ENCODE data around the gene NUCB1. TPM values are rescaled to one million over a fixed set of nuclear protein-coding genes. Genes with fewer than 3 reads are reported as not detected.

The NUCB1 gene
- total and polyA plus RNA-seq, 9 of the 15 experiments (the other 6 are each of a cell fraction or from before 2014, with no cell fraction given) = 3.1 to 153 (median 71.7) TPM

DNA sequence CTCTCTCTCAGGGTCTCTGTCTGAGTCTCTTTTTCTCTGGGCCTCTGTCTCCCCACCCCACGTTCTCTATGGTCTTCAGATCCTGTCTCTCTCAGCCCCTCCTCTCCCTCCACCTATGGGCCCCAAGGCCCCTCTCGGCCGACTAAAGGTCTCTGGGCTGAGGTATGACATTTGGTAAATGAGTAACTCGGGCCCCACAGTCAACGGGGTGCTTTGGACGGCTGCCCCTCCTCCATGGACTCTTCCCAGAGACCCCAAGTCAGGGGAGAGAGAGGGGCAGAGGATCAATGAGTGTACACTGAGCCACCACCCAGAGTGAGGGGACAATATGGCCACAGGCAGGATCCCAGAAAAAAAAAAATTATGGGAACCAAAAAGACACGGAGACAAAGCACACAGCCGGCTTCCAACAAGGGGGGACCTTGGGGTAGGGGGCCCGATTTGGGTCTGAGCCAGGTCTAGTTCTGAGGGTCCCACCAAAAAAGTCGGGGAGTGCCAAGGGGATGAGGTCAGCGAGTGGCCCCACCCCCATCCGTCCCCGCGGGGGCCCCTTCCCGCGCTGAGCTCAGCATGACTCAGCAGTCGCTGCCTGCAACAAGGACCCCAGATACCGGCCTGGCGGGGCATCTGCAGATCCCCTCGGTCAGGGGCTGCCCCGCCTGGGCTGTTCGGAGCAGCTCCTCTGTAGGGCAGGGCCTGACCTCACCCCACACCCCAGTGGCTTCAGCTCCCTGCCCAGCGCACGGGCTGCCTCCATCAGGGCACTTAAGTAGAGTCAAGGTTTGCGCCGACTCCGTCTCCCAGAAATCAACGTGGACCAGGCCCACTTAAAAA is 63.5 kb downstream of the NUCB1 start (continued):
- TF ChIP-seq, protein P1, sequence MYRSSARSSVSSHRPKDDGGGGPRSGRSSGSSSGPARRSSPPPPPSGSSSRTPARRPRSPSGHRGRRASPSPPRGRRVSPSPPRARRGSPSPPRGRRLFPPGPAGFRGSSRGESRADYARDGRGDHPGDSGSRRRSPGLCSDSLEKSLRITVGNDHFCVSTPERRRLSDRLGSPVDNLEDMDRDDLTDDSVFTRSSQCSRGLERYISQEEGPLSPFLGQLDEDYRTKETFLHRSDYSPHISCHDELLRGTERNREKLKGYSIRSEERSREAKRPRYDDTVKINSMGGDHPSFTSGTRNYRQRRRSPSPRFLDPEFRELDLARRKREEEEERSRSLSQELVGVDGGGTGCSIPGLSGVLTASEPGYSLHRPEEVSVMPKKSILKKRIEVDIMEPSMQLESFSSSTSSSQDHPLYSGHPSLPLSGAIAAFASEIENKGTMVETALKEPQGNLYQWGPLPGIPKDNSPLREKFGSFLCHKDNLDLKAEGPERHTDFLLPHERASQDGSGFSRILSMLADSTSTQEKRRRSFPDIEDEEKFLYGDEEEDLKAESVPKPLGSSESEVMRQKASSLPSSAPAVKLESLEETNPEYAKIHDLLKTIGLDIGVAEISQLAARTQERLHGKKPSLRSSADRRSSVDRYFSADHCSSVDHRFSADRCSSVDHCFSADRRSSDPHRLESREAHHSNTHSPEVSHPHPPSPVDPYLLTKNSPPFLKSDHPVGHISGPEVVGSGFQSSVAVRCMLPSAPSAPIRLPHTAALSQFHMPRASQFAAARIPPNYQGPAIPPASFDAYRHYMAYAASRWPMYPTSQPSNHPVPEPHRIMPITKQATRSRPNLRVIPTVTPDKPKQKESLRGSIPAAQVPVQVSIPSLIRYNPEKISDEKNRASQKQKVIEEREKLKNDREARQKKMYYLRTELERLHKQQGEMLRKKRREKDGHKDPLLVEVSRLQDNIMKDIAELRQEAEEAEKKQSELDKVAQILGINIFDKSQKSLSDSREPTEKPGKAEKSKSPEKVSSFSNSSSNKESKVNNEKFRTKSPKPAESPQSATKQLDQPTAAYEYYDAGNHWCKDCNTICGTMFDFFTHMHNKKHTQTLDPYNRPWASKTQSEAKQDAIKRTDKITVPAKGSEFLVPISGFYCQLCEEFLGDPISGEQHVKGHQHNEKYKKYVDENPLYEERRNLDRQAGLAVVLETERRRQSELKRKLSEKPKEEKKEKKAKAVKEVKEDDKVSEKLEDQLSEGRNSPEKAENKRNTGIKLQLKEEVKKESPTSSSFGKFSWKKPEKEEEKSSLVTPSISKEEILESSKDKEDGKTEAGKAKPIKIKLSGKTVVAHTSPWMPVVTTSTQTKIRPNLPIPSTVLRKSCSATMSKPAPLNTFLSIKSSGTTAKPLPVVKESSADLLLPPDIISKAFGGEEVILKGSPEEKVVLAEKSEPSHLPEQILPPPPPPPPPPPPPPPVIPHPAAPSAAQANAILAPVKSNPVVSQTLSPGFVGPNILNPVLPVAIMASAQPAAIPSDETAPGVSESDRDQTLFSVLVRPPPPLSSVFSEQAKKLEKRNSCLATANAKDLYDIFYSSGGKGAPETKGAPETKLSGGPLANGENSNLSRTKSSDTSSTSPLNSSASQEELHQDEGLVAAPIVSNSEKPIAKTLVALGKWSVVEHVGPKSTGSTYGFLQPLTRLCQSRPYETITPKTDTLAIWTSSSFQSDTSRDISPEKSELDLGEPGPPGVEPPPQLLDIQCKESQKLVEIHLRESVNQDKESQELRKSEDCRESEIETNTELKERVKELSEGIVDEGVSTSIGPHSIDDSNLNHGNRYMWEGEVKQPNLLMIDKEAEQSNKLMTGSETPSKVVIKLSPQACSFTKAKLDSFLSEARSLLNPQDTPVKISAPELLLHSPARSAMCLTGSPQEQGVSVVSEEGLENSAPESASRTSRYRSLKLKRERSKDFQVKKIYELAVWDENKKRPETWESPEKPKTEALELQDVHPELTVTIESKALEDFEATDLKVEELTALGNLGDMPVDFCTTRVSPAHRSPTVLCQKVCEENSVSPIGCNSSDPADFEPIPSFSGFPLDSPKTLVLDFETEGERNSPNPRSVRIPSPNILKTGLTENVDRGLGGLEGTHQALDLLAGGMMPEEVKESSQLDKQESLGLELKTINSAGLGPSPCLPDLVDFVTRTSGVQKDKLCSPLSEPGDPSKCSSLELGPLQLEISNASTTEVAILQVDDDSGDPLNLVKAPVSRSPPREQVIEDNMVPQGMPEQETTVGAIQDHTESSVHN (IDR thresholded peaks at IDR 0.05; ENCODE audit: borderline replicate concordance in 1 of 2, low read depth in 1 of 2) = peak in 1 of 2 experiments; percentile 79; a peak in 2 of 4 replicates
- no peak for TF ChIP-seq GTF2E2 (tag; IDR thresholded peaks at IDR 0.05)
- TF ChIP-seq, protein P2, sequence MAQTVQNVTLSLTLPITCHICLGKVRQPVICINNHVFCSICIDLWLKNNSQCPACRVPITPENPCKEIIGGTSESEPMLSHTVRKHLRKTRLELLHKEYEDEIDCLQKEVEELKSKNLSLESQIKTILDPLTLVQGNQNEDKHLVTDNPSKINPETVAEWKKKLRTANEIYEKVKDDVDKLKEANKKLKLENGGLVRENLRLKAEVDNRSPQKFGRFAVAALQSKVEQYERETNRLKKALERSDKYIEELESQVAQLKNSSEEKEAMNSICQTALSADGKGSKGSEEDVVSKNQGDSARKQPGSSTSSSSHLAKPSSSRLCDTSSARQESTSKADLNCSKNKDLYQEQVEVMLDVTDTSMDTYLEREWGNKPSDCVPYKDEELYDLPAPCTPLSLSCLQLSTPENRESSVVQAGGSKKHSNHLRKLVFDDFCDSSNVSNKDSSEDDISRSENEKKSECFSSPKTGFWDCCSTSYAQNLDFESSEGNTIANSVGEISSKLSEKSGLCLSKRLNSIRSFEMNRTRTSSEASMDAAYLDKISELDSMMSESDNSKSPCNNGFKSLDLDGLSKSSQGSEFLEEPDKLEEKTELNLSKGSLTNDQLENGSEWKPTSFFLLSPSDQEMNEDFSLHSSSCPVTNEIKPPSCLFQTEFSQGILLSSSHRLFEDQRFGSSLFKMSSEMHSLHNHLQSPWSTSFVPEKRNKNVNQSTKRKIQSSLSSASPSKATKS (CRISPR knock-in tag; IDR thresholded peaks at IDR 0.05) = no peak
- TF ChIP-seq NELFE (IDR thresholded peaks at IDR 0.05; ENCODE audit: insufficient read depth, insufficient read length) = no peak
- TF ChIP-seq, protein P3, sequence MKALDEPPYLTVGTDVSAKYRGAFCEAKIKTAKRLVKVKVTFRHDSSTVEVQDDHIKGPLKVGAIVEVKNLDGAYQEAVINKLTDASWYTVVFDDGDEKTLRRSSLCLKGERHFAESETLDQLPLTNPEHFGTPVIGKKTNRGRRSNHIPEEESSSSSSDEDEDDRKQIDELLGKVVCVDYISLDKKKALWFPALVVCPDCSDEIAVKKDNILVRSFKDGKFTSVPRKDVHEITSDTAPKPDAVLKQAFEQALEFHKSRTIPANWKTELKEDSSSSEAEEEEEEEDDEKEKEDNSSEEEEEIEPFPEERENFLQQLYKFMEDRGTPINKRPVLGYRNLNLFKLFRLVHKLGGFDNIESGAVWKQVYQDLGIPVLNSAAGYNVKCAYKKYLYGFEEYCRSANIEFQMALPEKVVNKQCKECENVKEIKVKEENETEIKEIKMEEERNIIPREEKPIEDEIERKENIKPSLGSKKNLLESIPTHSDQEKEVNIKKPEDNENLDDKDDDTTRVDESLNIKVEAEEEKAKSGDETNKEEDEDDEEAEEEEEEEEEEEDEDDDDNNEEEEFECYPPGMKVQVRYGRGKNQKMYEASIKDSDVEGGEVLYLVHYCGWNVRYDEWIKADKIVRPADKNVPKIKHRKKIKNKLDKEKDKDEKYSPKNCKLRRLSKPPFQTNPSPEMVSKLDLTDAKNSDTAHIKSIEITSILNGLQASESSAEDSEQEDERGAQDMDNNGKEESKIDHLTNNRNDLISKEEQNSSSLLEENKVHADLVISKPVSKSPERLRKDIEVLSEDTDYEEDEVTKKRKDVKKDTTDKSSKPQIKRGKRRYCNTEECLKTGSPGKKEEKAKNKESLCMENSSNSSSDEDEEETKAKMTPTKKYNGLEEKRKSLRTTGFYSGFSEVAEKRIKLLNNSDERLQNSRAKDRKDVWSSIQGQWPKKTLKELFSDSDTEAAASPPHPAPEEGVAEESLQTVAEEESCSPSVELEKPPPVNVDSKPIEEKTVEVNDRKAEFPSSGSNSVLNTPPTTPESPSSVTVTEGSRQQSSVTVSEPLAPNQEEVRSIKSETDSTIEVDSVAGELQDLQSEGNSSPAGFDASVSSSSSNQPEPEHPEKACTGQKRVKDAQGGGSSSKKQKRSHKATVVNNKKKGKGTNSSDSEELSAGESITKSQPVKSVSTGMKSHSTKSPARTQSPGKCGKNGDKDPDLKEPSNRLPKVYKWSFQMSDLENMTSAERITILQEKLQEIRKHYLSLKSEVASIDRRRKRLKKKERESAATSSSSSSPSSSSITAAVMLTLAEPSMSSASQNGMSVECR (CRISPR knock-in tag; IDR thresholded peaks at IDR 0.05) = peak; percentile 88
- TF ChIP-seq RFX1 (IDR thresholded peaks at IDR 0.05) = no peak
- TF ChIP-seq, protein P4, sequence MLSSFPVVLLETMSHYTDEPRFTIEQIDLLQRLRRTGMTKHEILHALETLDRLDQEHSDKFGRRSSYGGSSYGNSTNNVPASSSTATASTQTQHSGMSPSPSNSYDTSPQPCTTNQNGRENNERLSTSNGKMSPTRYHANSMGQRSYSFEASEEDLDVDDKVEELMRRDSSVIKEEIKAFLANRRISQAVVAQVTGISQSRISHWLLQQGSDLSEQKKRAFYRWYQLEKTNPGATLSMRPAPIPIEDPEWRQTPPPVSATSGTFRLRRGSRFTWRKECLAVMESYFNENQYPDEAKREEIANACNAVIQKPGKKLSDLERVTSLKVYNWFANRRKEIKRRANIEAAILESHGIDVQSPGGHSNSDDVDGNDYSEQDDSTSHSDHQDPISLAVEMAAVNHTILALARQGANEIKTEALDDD (IDR thresholded peaks at IDR 0.05) = no peak
- TF ChIP-seq NR3C1 (CRISPR knock-in tag; IDR thresholded peaks at IDR 0.05) = no peak
- TF ChIP-seq RNF2 (IDR thresholded peaks at IDR 0.05) = peak; percentile 93
- no peak for TF ChIP-seq CBX8 (IDR thresholded peaks at IDR 0.05; ENCODE audit: borderline replicate concordance, extremely low read depth, low read depth, low read length, poor library complexity, severe bottlenecking)
